ENCODE measurements around the gene HAND2.

The HAND2 gene

DNA sequence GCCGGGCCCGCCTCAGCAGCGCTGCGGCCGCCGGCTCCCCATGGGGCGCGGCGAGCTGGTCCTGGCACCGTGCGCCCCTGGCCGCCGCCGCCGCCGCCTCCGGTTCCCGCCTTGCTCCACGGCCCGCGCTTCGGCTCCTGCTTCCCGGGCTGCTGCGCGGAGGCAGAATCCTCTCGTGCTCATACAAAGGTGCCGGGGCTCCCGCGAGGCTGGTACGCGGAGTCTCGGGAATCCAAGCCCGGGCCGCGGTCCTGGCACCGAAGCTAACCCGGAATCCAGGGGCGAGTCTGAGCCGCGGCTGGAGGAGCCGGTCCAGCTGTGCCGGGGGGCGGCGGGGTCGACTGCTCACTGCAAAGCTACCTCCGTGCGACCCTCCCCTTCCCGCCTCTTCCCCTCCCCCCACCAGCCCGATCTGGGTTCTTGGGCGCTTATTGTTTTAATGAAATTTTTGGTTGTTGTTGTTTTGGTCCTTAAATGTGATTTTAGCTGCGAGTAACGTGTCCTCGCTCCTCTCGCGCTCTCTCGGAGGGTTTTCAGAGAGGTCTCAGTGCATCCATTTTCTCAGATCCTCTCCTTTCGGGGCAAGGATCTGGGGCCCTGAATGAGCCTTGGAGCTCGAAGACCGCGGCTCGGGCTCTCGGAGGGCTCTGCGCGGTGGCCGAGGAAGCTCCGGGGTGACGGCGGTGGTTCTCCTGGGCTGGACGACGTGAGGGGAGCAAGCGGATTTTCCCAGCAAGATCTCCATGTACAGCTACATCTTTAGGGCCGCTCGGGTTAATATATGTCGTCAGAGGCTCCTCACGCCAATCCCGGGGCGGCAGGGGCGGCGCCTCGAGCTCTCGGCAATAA lies at the start of gene HAND2:
Gene HAND2 (minus strand): TSS at position 753 of the 849 bp plus-strand sequence. CDS start 940 bp downstream, outside the sequence.
- DNase-seq (ENCODE audit: low read depth, low spot score): no peak

- DNase-seq (ENCODE audit: low read depth, low spot score): no peak
Observed at GRCh38 chr4:173578956-173579355, 48.9 kb upstream of the HAND2 start.

DNA sequence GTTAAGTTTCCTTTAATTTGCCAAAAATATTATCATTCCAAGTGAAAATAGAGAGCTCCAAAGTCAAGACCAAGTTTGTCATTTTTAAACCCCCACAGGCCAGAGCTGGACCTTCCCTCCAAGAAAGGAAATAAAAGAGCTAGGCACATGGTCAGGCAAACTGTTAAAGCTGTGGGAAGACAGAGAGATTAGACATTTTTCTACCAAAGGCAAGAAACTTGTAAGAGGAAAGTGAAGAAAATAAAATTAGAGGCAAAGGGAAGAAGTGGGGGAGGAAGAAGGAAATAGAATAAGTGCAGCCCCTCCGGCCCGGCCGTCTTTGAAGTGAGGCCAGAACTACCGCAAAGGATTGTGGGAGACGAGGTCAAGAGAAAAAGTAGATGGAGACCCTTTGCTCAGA lies 47.9 kb upstream of the HAND2 start:
- no peak for DNase-seq (ENCODE audit: low read depth, low spot score)

- no peak for DNase-seq (ENCODE audit: low read depth, low spot score)
Observed at GRCh38 chr4:173575482-173576152, 45.6 kb upstream of the HAND2 start.

- no peak for DNase-seq (ENCODE audit: low read depth, low spot score)
Observed at GRCh38 chr4:173573725-173574124, 43.7 kb upstream of the HAND2 start.

- DNase-seq (ENCODE audit: low read depth, low spot score): no peak
Observed at GRCh38 chr4:173573286-173573685, 43.3 kb upstream of the HAND2 start.

- no peak for DNase-seq (ENCODE audit: low read depth, low spot score)
Observed at GRCh38 chr4:173572493-173573129, 42.6 kb upstream of the HAND2 start.

- DNase-seq (ENCODE audit: low read depth, low spot score): no peak
Observed at GRCh38 chr4:173571620-173572019, 41.6 kb upstream of the HAND2 start.

- DNase-seq (ENCODE audit: low read depth, low spot score): no peak
Observed at GRCh38 chr4:173565281-173565680, 35.3 kb upstream of the HAND2 start.

- DNase-seq (ENCODE audit: low read depth, low spot score): no peak
Observed at GRCh38 chr4:173564461-173564860, 34.4 kb upstream of the HAND2 start.

DNA sequence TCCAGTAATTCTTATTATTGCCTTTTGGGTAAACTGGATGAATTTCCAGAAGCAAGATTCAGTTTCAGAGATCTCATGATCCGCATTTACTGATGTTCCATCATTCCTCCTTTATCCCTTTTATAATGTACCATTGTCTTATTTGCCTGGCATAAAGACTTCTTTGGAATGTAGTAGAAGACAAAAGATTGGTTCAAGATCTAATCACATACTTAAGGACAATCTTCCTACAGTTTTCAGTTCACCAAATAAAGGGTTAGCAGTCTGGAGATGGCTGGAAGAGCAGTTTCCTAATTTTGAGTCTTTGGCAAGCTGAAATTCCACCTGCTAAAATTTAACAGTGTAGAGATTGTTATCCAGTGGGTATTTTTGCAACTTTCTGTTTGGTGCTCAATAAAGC lies 30.9 kb upstream of the HAND2 start:
- no peak for DNase-seq (ENCODE audit: low read depth, low spot score)

DNA sequence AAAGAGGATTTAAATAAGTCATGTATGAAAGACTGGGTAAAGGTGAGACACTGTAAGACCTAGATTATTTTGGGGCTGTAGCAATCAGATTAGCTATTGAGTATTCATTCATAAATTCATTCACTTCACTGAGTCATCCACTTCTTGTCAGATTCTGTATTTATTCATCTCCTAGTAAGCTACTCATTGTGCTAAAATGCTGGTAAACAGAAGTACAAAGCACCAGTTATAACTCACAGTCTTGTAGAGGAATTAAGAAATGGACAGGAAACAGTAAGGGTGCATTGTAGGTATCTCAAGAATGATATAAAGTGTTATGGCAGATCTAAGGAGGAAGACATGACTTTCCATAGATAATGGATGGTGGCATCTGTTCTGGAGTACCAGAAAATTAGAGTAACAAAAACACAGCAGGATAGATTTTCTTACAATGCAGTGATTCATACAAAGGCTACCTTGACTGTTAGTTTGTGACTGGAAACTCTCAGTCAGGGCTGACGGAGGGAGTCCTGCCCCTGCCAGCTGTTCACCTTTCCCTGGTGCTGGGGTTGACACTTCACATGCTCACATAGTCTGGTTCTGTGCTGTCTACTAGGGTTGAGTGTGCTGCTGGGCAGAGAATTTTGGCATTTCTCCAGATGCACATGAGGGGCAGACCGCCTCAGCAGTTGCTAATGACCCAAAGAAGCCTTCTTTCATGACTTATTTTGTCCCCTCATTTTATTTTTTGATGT lies 26.5 kb upstream of the HAND2 start:
- no peak for DNase-seq (ENCODE audit: low read depth, low spot score)

DNA sequence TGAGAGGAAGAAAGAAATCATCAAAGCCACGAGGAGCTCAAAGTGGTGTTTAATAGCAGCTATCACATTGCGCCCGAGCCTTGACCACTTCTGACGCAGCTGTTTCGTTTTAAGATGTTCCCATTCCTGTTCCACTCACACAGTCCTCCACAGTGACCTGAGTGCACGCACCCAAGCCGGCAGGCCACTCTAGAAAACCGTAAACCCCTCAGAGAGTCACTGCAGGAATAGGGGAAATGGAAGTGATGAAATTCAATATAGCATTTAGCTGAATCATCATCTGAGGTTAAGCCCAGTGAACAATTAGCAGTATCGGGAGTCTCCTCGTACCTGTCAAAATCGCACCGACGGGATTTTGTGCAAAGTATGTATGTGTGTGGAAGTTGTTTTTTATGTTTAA lies 17.9 kb upstream of the HAND2 start:
- no peak for DNase-seq (ENCODE audit: low read depth, low spot score)

- no peak for DNase-seq (ENCODE audit: low read depth, low spot score)
Observed at GRCh38 chr4:173546776-173547175, 16.7 kb upstream of the HAND2 start.

DNA sequence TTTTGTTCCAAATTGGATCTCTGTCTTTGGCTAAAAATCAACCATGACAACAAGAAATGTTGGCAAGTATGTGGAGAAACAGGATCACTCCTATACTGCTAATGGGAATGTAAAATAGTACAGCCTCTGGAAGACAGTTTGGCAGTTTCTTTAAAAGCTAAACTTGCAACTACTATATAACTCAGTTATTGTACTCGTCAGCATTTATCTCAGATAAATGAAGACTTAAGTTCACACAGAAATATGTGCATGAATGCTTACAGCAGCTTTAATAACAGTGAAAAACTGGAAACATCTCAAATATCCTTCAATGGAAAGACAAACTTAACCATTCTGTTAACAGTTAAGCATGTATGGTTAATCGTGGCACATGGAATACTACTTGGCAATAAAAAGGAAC lies 15.4 kb upstream of the HAND2 start:
- DNase-seq (ENCODE audit: low read depth, low spot score): no peak

GRCh38 chr4:173543266-173543665 lies 13.2 kb upstream of the HAND2 start:
- DNase-seq (ENCODE audit: low read depth, low spot score): no peak

DNA sequence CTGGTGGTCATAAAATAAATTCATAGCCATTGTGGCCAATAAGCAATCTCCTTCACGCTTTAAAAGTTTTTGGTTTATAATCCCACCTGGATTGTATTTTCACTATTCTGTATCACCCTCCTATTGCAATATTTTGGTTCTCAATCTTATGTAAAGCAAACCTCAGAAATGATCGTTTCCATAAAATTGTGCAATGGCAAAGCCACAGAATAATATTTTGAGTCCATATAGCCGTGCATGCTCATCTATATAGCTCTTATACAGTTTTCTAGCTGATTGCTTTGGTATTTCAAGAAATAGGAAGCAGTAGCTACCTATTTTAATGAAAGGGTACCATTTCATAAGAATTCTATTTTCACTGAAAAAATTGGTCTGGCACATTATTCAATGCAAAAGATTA lies 10.0 kb upstream of the HAND2 start:
- DNase-seq (ENCODE audit: low read depth, low spot score): no peak

DNA sequence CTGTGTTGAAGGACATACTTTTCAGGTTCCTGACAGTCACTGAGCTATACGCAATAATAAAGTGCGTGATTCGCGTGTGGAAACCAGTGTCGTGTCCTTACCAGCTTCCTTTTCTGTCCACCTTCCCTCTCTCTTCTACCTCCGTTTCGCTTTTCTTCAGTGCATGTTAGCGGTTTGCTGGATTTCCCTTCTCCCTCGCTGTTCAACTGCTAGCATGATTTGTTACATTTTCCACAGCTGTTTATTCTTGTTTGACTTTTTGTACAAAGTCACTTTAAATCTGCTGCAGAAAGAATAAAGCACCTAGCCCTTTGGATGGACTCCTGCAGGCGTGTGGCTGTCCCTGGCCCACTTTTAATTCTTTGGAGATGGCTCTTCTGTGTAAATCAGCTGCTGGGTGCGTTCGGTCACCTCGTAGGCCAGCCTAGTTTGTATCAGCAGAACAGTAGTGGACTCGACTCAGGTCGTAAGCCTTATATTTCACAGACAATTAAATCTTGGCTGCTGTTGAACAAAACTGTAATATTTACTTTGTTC lies 8.9 kb upstream of the HAND2 start:
- DNase-seq (ENCODE audit: low read depth, low spot score): no peak

GRCh38 chr4:173538148-173538908 lies 8.3 kb upstream of the HAND2 start:
- DNase-seq (ENCODE audit: low read depth, low spot score): no peak

GRCh38 chr4:173537613-173538147 lies 7.7 kb upstream of the HAND2 start:
- no peak for DNase-seq (ENCODE audit: low read depth, low spot score)
